Measurements from ENCODE around the gene GNAO1. TPM values are rescaled to one million over a fixed set of nuclear protein-coding genes. Genes with fewer than 3 reads are reported as not detected.

The GNAO1 gene
- polyA plus RNA-seq, 3 donors = not detected

DNA sequence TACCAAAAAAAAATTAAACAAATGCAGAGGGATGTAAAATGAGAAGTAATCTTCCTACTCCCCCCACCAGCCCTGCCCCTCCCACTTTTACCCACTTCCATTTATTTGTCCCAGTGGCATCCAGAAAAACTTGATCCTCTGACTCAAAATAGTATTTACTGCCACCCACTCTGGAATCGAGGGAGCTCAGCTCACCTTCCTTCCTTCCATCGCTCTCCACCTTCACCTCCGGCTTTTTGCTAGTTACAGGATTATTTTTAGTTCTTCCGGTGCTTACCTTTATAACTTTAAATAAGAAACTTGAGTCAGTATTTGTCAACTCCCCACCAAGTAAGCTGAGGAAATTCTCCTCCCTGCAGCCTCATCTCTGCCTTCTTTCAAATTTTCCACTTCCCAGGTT is 139.2 kb downstream of the GNAO1 start:
- no peak for TF ChIP-seq CTCF (IDR thresholded peaks at IDR 0.05)
- Histone ChIP-seq H3K27me3 (ENCODE audit: control insufficient read depth in 2 of 2, insufficient read depth in 2 of 2, low read length in 2 of 2) (no peaks in the 10 kb centered on the region), H3K36me3 (replicated peaks in 1 of 2; ENCODE audit: control insufficient read depth in 1 of 2, insufficient read depth in 2 of 2, low read length in 2 of 2) (no peaks in the 10 kb centered on the region), H3K4me2 (replicated peaks; ENCODE audit: extremely low read depth, low read length, poor library complexity, severe bottlenecking) (no peak overlapping the region), H3K27ac (ENCODE audit: low read depth in 1 of 2, low read length in 2 of 2) (no peak overlapping the region), H2AFZ (ENCODE audit: insufficient read depth, low read depth, low read length, poor library complexity, severe bottlenecking) (no peak overlapping the region), H3K4me1 (ENCODE audit: control insufficient read depth in 1 of 2, insufficient read depth in 2 of 2, low read length in 2 of 2) (no peaks in the 10 kb centered on the region), H3K4me3 (replicated peaks in 1 of 3; ENCODE audit: low read depth in 2 of 3, low read length in 3 of 3) (no peak overlapping the region), H3K9ac (ENCODE audit: insufficient read depth, low read length, poor library complexity, severe bottlenecking) (no peak overlapping the region), H3K9me3 (replicated peaks in 1 of 2; ENCODE audit: control insufficient read depth in 1 of 2, insufficient read depth in 1 of 2, low read length in 2 of 2) (no peaks in the 10 kb centered on the region), H4K20me1 (ENCODE audit: insufficient read depth, low read length) (no peaks in the 10 kb centered on the region), H3K79me2 (ENCODE audit: insufficient read depth, low read length) (no peaks in the 10 kb centered on the region)
- DNase-seq = no peak
- peak overlapping the region in 1 of 7 donors; percentile 12 for H3K27ac Mint-ChIP-seq
- no CpG with 5 or more reads among the region's 4 CpGs for WGBS (ENCODE audit: insufficient coverage)
- H3K9me3 Mint-ChIP-seq = no peaks in the 10 kb centered on the region
- intact Hi-C loops (cut with micrococcal nuclease) = no loop called here
- H3K4me3 Mint-ChIP-seq = no peak overlapping the region
- H3K4me1 Mint-ChIP-seq = peaks cover 2% of the 10 kb centered on the region
- H3K36me3 Mint-ChIP-seq = no peaks in the 10 kb centered on the region
- peaks cover 0 to 11% (median 5%) of the 10 kb centered on the region in 3 donors for H3K27me3 Mint-ChIP-seq (ENCODE audit: low read depth in 3 of 3)

GRCh38 chr16:56331399-56331798 is 140.1 kb downstream of the GNAO1 start:
- Histone ChIP-seq H3K4me1 (ENCODE audit: control insufficient read depth in 1 of 2, insufficient read depth in 2 of 2, low read length in 2 of 2) (no peaks in the 10 kb centered on the region), H2AFZ (ENCODE audit: insufficient read depth, low read depth, low read length, poor library complexity, severe bottlenecking) (no peak overlapping the region), H3K4me3 (replicated peaks in 1 of 3; ENCODE audit: low read depth in 2 of 3, low read length in 3 of 3) (no peak overlapping the region), H3K9me3 (replicated peaks in 1 of 2; ENCODE audit: control insufficient read depth in 1 of 2, insufficient read depth in 1 of 2, low read length in 2 of 2) (no peaks in the 10 kb centered on the region), H3K4me2 (replicated peaks; ENCODE audit: extremely low read depth, low read length, poor library complexity, severe bottlenecking) (no peak overlapping the region), H3K79me2 (ENCODE audit: insufficient read depth, low read length) (no peaks in the 10 kb centered on the region), H3K27me3 (ENCODE audit: control insufficient read depth in 2 of 2, insufficient read depth in 2 of 2, low read length in 2 of 2) (no peaks in the 10 kb centered on the region), H3K36me3 (replicated peaks in 1 of 2; ENCODE audit: control insufficient read depth in 1 of 2, insufficient read depth in 2 of 2, low read length in 2 of 2) (no peaks in the 10 kb centered on the region), H3K9ac (ENCODE audit: insufficient read depth, low read length, poor library complexity, severe bottlenecking) (no peak overlapping the region), H3K27ac (ENCODE audit: low read depth in 1 of 2, low read length in 2 of 2) (no peak overlapping the region), H4K20me1 (ENCODE audit: insufficient read depth, low read length) (no peaks in the 10 kb centered on the region)
- TF ChIP-seq CTCF (IDR thresholded peaks at IDR 0.05) = no peak
- no peaks in the 10 kb centered on the region for H3K36me3 Mint-ChIP-seq
- peaks cover 0 to 11% (median 4%) of the 10 kb centered on the region in 3 donors for H3K27me3 Mint-ChIP-seq (ENCODE audit: low read depth in 3 of 3)
- H3K4me3 Mint-ChIP-seq = no peak overlapping the region
- intact Hi-C loops (cut with micrococcal nuclease) = no loop called here
- H3K9me3 Mint-ChIP-seq = no peaks in the 10 kb centered on the region
- no peaks in the 10 kb centered on the region for H3K4me1 Mint-ChIP-seq
- 94% methylated on average over 7 of the region's 11 CpGs for WGBS (ENCODE audit: insufficient coverage)
- no peak for DNase-seq
- H3K27ac Mint-ChIP-seq = no peak overlapping the region

Measured in CD14-positive monocyte (primary cell).